GM12878 (cell line): ENCODE results near the gene MYL11. TPM values are rescaled to one million over a fixed set of nuclear protein-coding genes. Genes with fewer than 3 reads are reported as not detected.

Source experiments
- ASH2L ChIP-seq: fragments of 300-600, 200-600 bp; sonication (generic); IDR thresholded peaks from 2 replicates; pipeline ENCODE4 v1.6.1; 2017; ENCODE audit warnings: low read depth, mild to moderate bottlenecking, borderline replicate concordance
- BACH1 ChIP-seq: fragments of 450-650 bp; IDR thresholded peaks from 2 replicates; pipeline ENCODE4 v1.6.1; 2017; ENCODE audit warnings: mild to moderate bottlenecking, borderline replicate concordance
- BCL11A ChIP-seq: IDR thresholded peaks from 2 replicates; pipeline ENCODE4 v1.6.1; 2011; ENCODE audit warnings: low read depth, low read length
- CBX3 ChIP-seq: fragments of 200-600 bp; sonication (generic); IDR thresholded peaks from 2 replicates; pipeline ENCODE4 v1.6.1; 2016; ENCODE audit warnings: low read depth, borderline replicate concordance
- CTCF ChIP-seq, 3 experiments: IDR thresholded peaks in 2 of 3; conservative IDR thresholded peaks in 1 of 3; 2 replicates each; pipeline ENCODE4 v1.5.1; 2011; ENCODE audit warnings: low read depth in 3 of 3, low read length in 3 of 3, mild to moderate bottlenecking in 3 of 3, control low read depth in 2 of 3, moderate library complexity in 2 of 3, inconsistent platforms in 1 of 3, mixed read lengths in 1 of 3; ENCODE audit not compliant: control insufficient read depth in 2 of 3, insufficient read depth in 1 of 3; ENCODE audit errors: extremely low read depth in 1 of 3
- DPF2 ChIP-seq: fragments of 450-650 bp; IDR thresholded peaks from 2 replicates; pipeline ENCODE4 v1.6.1; 2017; ENCODE audit warnings: mild to moderate bottlenecking
- ETV6 ChIP-seq, 2 experiments: fragments of 450-650 bp in 1 of 2; IDR thresholded peaks in 1 of 2; conservative IDR thresholded peaks in 1 of 2; 2 replicates each; pipeline ENCODE4 v1.6.1; 2014; ENCODE audit warnings: antibody characterized with exemption in 1 of 2, borderline replicate concordance in 1 of 2, low read depth in 1 of 2, mild to moderate bottlenecking in 1 of 2, moderate library complexity in 1 of 2
- FOXM1 ChIP-seq: IDR thresholded peaks from 2 replicates; pipeline ENCODE4 v1.6.1; 2012; ENCODE audit warnings: low read depth, mild to moderate bottlenecking, inconsistent platforms, low read length, moderate library complexity
- HDAC2 ChIP-seq: fragments of 200-600 bp; sonication (generic); IDR thresholded peaks from 2 replicates; pipeline ENCODE4 v1.6.1; 2017
- IRF4 ChIP-seq: IDR thresholded peaks from 2 replicates; pipeline ENCODE4 v1.6.1; 2011; ENCODE audit warnings: low read depth, low read length
- KDM1A ChIP-seq: fragments of 200-600 bp; sonication (generic); IDR thresholded peaks from 2 replicates; pipeline ENCODE4 v1.6.1; 2016; ENCODE audit warnings: borderline replicate concordance
- LARP7 ChIP-seq: fragments of 450-650 bp; IDR thresholded peaks from 2 replicates; pipeline ENCODE4 v1.6.1; 2017; ENCODE audit warnings: mild to moderate bottlenecking
- NBN ChIP-seq: fragments of 450-650 bp; IDR thresholded peaks from 2 replicates; pipeline ENCODE4 v1.6.1; 2016
- POLR2AphosphoS2 ChIP-seq: IDR thresholded peaks from 2 replicates; pipeline ENCODE4 v1.6.1; 2011; ENCODE audit warnings: low read depth, mild to moderate bottlenecking, low read length, improper control_type of control experiment, moderate library complexity
- POLR2AphosphoS5 ChIP-seq: IDR thresholded peaks from 2 replicates; pipeline ENCODE4 v1.6.1; 2011; ENCODE audit warnings: mild to moderate bottlenecking, low read length, inconsistent platforms
- POU2F2 ChIP-seq: IDR thresholded peaks from 3 replicates; pipeline ENCODE4 v1.6.1; 2011; ENCODE audit warnings: low read depth, mild to moderate bottlenecking, low read length, borderline replicate concordance
- RCOR1 ChIP-seq: conservative IDR thresholded peaks from 2 replicates; pipeline ENCODE4 v1.6.1; 2012; ENCODE audit warnings: low read depth, low read length, improper control_type of control experiment
- RELB ChIP-seq: fragments of 450-650 bp; IDR thresholded peaks from 2 replicates; pipeline ENCODE4 v1.6.1; 2017; ENCODE audit warnings: low read depth, mild to moderate bottlenecking, moderate library complexity
- SMAD5 ChIP-seq: IDR thresholded peaks from 2 replicates; pipeline ENCODE4 v1.6.1; 2016; ENCODE audit warnings: antibody characterized with exemption, low read depth
- SREBF2 ChIP-seq: IDR thresholded peaks from 2 replicates; pipeline ENCODE4 v1.6.1; 2012; ENCODE audit warnings: mild to moderate bottlenecking, low read length
- STAT3 ChIP-seq: IDR thresholded peaks from 2 replicates; pipeline ENCODE4 v1.6.1; 2011; ENCODE audit warnings: low read depth, low read length, improper control_type of control experiment
- TCF7 ChIP-seq: IDR thresholded peaks from 2 replicates; pipeline ENCODE4 v1.6.1; 2014; ENCODE audit warnings: antibody characterized with exemption, borderline replicate concordance
- USF1 ChIP-seq: IDR thresholded peaks from 2 replicates; pipeline ENCODE4 v1.6.1; 2011; ENCODE audit warnings: borderline replicate concordance, low read depth, mild to moderate bottlenecking, moderate library complexity, mixed read lengths, low read length; ENCODE audit not compliant: insufficient read depth; ENCODE audit errors: extremely low read length
- WRNIP1 ChIP-seq: IDR thresholded peaks from 2 replicates; pipeline ENCODE4 v1.6.1; 2011; ENCODE audit warnings: low read depth, low read length, improper control_type of control experiment, borderline replicate concordance
- ZNF207 ChIP-seq: fragments of 450-650 bp; IDR thresholded peaks from 2 replicates; pipeline ENCODE4 v1.6.1; 2014; ENCODE audit warnings: antibody characterized with exemption, mild to moderate bottlenecking, borderline replicate concordance
- ZNF217 ChIP-seq: fragments of 450-650 bp; IDR thresholded peaks from 2 replicates; pipeline ENCODE4 v1.6.1; 2017; ENCODE audit warnings: antibody characterized with exemption, mild to moderate bottlenecking
- ZNF24 ChIP-seq: fragments of 450-650 bp; IDR thresholded peaks from 2 replicates; pipeline ENCODE4 v1.6.1; 2017; ENCODE audit warnings: antibody characterized with exemption, mild to moderate bottlenecking
- ZNF384 ChIP-seq: IDR thresholded peaks from 2 replicates; pipeline ENCODE4 v1.6.1; 2012; ENCODE audit warnings: low read depth, mild to moderate bottlenecking, low read length, improper control_type of control experiment, borderline replicate concordance
- polyA plus RNA-seq, 11 experiments: library from polyadenylated mRNA; depleted of rRNA in 4 of 11; unstranded in 6 of 11; stranded (reverse) in 5 of 11; fragments of >200 nt; fragmentation: Nextera tagmentation in 4 of 11; fragmentation: Illumina TruSeq in 1 of 11; extraction: Ambion mirVana in 4 of 11; extraction: Trizol in 1 of 11; gene quantifications; 1 replicate in 1 of 11; 2 replicates in 10 of 11; pipeline versions ENCODE4 v1.2.1 to v1.2.3, GENCODE V29; 2011 to 2016; ENCODE audit warnings: inconsistent platforms in 2 of 11, missing spikeins in 2 of 11, low read depth in 1 of 11
- total RNA-seq, 4 experiments: library from RNA; depleted of rRNA in 3 of 4; stranded (reverse); fragments of >200 nt in 3 of 4; fragmentation: Illumina TruSeq in 1 of 4; extraction: Trizol in 1 of 4; gene quantifications; 2 replicates each; pipeline versions ENCODE4 v1.2.1 to v1.2.3, GENCODE V29; 2013 to 2021

MYL11 gene
- total and polyA plus RNA-seq, 10 of the 15 experiments (the other 5 are each of a cell fraction or from before 2014, with no cell fraction given), result 0.19 to 1.2 (median 0.61) TPM; not detected in 5

- TF ChIP-seq DPF2, result no peak
- TF ChIP-seq ZNF24, result no peak
- no peak for TF ChIP-seq FOXM1
- TF ChIP-seq LARP7, result peak; percentile 16; the same call in 1 of the 2 replicates
- TF ChIP-seq CBX3, result no peak
- peak; percentile 49 for TF ChIP-seq RELB
- TF ChIP-seq POU2F2, result 0 out of 3 replicates have a peak, but pooled peaks have one; percentile 29
- no peak for TF ChIP-seq RCOR1
- no peak for TF ChIP-seq ZNF217
- peak; percentile 49; the same call in 1 of the 2 replicates for TF ChIP-seq NBN
- TF ChIP-seq ZNF384, result no peak
- TF ChIP-seq ASH2L, result no peak
- peak; percentile 67; the same call in 1 of the 2 replicates for TF ChIP-seq BACH1
- peak; percentile 59 for TF ChIP-seq POLR2AphosphoS5
- no peak for TF ChIP-seq ETV6 (conservative IDR thresholded peaks at IDR 0.05 in 1 of 2, IDR thresholded peaks at IDR 0.05 in 1 of 2; ENCODE audit: borderline replicate concordance in 1 of 2, low read depth in 1 of 2)
- TF ChIP-seq POLR2AphosphoS2, result peak; percentile 29; the same call in 1 of the 2 replicates
- TF ChIP-seq SMAD5, result no peak
- TF ChIP-seq KDM1A, result no peak
- peak in 1 of 3 experiments; percentile 19; a peak in 1 of 6 replicates for TF ChIP-seq CTCF (IDR thresholded peaks at IDR 0.05 in 2 of 3, conservative IDR thresholded peaks at IDR 0.05 in 1 of 3; ENCODE audit: control insufficient read depth in 2 of 3, extremely low read depth in 1 of 3, insufficient read depth in 1 of 3, low read depth in 3 of 3, low read length in 3 of 3)
- TF ChIP-seq STAT3, result no peak
- no peak for TF ChIP-seq WRNIP1
- no peak for TF ChIP-seq TCF7
- TF ChIP-seq IRF4, result no peak
- no peak for TF ChIP-seq HDAC2
- TF ChIP-seq BCL11A, result no peak
- peak; percentile 81; the same call in 1 of the 2 replicates for TF ChIP-seq ZNF207
- no peak for TF ChIP-seq USF1
- TF ChIP-seq SREBF2, result no peak
Measured at GRCh38 chr16:30378236-30379157, 3.9 kb downstream of the MYL11 start (continued).
